ENCODE measurements around the gene LRRC74B.

LRRC74B gene

GRCh38 chr22:21014726-21015465, 30.9 kb upstream of the LRRC74B start, which contains the start of gene P2RX6:
TSS of gene P2RX6 (plus strand) at chr22:21015165. CDS start at chr22:21015175, 10 bp downstream.
- no peak for DNase-seq

DNA sequence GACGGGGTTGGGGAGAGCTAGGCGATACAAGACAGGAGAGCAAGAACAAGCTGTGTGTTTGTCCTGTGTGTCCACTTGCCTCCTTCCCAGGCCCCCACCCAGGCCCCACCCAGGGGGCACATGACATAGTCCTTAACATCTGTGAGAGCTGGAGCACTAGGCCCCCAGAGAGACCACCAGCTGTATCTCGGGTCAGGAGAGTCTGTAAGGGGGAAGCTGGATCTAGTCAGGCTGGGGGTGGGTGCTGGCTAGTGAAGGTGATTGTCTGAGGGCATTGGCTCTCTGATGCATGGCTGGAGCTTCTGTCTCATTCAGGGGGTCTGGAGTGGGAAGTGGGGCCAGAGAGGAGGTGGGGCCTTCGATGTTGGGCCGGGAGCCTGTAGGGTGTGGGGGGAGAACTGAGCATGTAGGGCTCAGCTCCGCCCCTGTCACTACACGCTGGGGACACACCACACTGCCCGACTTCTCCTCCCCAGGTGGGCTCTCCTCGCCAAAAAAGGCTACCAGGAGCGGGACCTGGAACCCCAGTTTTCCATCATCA, 30.2 kb upstream of the LRRC74B start:
- DNase-seq: no peak

- no peak for DNase-seq
Measured at GRCh38 chr22:21016644-21017420, 28.9 kb upstream of the LRRC74B start.

GRCh38 chr22:21018314-21018713, 27.4 kb upstream of the LRRC74B start:
- no peak for DNase-seq

DNA sequence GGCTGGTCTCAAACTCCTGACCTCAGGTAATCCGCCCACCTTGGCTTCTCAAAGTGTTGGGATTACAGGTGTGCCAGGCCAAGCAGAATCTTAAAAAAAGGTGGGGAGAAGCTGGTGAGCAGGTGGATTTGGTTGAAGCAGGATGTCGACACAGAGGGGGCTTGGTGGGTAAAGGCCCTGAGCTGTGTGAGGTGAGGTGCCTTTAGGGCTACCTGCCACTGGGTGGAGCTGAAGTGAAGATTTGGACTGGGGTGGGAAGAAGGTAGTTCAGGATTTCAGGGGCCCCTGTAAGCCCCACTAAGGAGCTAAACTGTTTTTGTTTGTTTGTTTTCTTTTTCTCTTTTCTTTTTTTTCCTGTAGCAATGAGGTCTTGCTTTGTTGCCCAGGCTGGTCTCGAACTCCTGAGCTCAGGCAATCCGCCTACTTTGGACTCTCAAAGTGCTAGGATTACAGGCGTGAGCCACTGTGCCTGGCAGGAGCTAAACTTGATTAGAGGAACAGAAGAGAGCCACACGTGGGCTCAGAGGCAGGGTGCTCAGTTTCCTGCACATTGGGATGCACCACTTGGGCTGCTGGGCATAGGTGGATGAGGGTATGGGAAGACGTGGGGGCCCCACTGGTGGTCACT, 24.8 kb upstream of the LRRC74B start:
- DNase-seq: peak; percentile 21

- DNase-seq: no peak
Measured at GRCh38 chr22:21022507-21022906, 23.2 kb upstream of the LRRC74B start.

DNA sequence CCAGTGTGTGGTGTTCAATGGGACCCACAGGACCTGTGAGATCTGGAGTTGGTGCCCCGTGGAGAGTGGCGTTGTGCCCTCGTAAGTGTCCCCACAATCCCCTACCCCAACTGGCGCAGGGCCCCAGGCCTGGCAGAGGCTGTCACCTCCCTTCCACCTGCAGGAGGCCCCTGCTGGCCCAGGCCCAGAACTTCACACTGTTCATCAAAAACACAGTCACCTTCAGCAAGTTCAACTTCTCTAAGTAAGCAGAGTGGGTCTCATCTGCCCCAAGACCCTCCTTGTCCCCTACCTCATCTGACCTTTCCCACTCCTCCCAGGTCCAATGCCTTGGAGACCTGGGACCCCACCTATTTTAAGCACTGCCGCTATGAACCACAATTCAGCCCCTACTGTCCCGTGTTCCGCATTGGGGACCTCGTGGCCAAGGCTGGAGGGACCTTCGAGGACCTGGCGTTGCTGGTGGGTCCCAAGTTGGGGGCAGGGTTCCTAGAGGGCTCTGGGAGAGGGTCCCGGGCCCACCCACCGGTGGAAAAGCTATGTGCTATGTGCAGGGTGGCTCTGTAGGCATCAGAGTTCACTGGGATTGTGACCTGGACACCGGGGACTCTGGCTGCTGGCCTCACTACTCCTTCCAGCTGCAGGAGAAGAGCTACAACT, 22.7 kb upstream of the LRRC74B start:
- no peak for DNase-seq

GRCh38 chr22:21025266-21025665, 20.5 kb upstream of the LRRC74B start:
- DNase-seq: peak; percentile 12

GRCh38 chr22:21025763-21026755, 19.7 kb upstream of the LRRC74B start:
- no peak for DNase-seq

- DNase-seq: no peak
Measured at GRCh38 chr22:21026783-21027692, 18.7 kb upstream of the LRRC74B start.

GRCh38 chr22:21028277-21029251, 17.2 kb upstream of the LRRC74B start:
- DNase-seq: no peak

DNA sequence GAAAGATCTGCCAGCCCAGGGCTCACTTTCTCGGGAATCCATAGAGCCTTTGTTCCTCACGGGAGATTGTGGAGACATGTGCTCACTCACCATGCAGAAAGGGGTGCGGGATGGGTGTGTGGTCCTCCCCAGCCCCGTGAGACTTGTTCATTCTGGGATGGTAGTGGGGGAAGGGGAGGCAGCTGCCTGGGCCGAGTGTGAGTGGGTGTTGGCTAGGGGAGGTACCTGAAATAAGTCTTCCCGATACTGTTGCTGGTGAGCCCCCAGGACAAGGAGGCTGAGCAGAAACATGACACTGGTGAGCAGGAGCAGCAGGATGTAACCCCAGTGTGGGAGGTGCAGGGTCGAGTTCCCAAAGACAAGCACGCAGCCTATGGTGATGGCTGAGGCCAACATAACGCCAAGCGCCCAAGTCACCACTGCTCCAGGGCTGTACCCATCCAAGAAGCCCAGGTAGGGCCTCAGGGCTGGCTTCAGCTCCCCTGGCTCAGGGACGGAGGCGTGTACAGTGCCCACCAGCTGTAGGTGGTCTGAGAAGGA, 16.2 kb upstream of the LRRC74B start:
- DNase-seq: no peak

DNA sequence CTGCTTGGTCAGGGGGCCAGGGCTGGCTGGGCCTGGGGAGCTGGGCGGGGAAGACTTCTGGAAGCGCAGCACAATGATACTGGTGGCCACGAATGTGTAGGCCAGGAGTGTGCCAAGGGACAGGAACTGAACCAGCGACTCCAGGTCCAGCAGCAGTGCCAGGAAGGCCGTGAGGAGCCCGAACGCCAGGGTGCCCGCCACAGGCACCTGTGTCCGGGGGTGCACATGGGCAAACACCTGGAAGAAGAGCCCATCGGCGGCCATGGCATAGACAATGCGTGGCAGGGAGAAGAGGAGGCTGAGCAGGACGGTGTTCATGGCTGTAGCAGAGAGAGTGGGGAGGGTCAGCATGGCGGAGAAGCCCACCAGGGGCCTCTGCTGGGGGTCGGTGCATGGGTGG, 15.7 kb upstream of the LRRC74B start:
- DNase-seq: no peak

- DNase-seq: no peak
Measured at GRCh38 chr22:21030621-21031544, 14.9 kb upstream of the LRRC74B start.

DNA sequence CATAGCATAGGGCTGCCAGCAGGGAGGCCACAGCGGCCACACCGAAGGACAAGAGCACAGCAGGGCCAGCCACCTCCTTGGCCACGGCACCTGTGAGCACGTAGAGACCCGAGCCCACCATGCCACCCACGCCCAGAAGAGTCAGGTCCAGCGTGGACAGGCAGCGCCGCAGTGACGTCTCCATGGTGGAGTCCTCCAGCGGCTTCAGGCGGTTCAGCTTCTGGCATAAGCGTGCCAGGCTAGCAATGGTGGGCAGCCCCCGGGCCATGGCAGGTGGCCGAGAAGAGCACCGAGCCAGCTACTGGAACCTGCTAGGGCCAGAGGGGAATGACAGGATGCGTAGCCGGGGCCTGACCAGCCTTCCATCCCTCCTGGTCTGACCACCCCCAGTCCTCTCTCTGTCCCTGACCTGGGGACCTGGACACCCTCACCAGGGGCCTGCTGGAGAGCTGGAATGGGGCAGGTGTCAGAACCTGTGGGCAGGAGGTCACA, 14.2 kb upstream of the LRRC74B start:
- DNase-seq: no peak

- no peak for DNase-seq
Measured at GRCh38 chr22:21032037-21032867, 13.5 kb upstream of the LRRC74B start, which contains the start of gene SLC7A4. TSS of gene SLC7A4 (minus strand) at chr22:21032561. CDS start at chr22:21031812, 749 bp downstream.

Measured in CD4-positive, alpha-beta T cell treated with Interleukin-12 subunit alpha and Interleukin-12 subunit beta, for 1 hour (primary cell).